Esophagus muscularis mucosa (tissue), 4 donors: Measurements from ENCODE around the gene SHF. TPM values are rescaled to one million over a fixed set of nuclear protein-coding genes. Genes with fewer than 3 reads are reported as not detected.
"Not testable (repeated sequence)": the region's sequence is repeated elsewhere in the genome, so short reads cannot be mapped to it uniquely, and the experiment has no call there.

Experiments used
- DNase-seq: peaks from one replicate; pipeline ENCODE4 v3.0.0-alpha.2; 2017; ENCODE audit errors: extremely low spot score
- H3K27ac ChIP-seq, 4 donors: fragments of 200-600 bp; sonication (generic); replicated peaks in 1 of 4; 1 replicate in 3 of 4; 2 replicates in 1 of 4; pipeline ENCODE4 v1.5.1; 2016 to 2019; ENCODE audit warnings: mild to moderate bottlenecking in 1 of 4
- H3K27me3 ChIP-seq, 4 donors: fragments of 200-600 bp; sonication (generic); one replicate each; pipeline versions ENCODE4 v1.5.1 to v1.6.0; 2016 to 2019
- H3K36me3 ChIP-seq, 4 donors: fragments of 200-600 bp; sonication (generic); one replicate each; pipeline ENCODE4 v1.5.1; 2016 to 2019
- H3K4me1 ChIP-seq, 4 donors: fragments of 200-600 bp; sonication (generic); one replicate each; pipeline ENCODE4 v1.5.1; 2016 to 2019
- H3K4me3 ChIP-seq, 4 donors: fragments of 200-600 bp; sonication (generic); 1 replicate in 2 of 4; 2 replicates in 2 of 4; pipeline ENCODE4 v1.5.1; 2016 to 2019; ENCODE audit warnings: mild to moderate bottlenecking in 4 of 4, moderate library complexity in 1 of 4
- H3K9me3 ChIP-seq, 4 donors: fragments of 200-600 bp; sonication (generic); 1 replicate in 3 of 4; 2 replicates in 1 of 4; pipeline ENCODE4 v1.5.1; 2016 to 2019
- CTCF ChIP-seq, 3 experiments: fragments of 200-600 bp in 2 of 3; fragments of 450-650 bp in 1 of 3; sonication (generic) in 2 of 3; IDR thresholded peaks; one replicate each; pipeline ENCODE4 v1.5.1; 2017 to 2019; ENCODE audit warnings: antibody characterized with exemption in 3 of 3, mild to moderate bottlenecking in 2 of 3, moderate library complexity in 1 of 3
- EP300 ChIP-seq: sonication (generic); formaldehyde crosslinking; IDR thresholded peaks from one replicate; pipeline ENCODE4 v1.6.1; 2017; ENCODE audit warnings: antibody characterized with exemption
- POLR2A ChIP-seq: fragments of 450-650 bp; IDR thresholded peaks from one replicate; pipeline ENCODE4 v1.6.1; 2017; ENCODE audit warnings: antibody characterized with exemption, moderate library complexity, mild to moderate bottlenecking, low read depth
- POLR2AphosphoS5 ChIP-seq, 2 donors: sonication (generic); formaldehyde crosslinking; IDR thresholded peaks; one replicate each; pipeline ENCODE4 v1.6.1; 2017; ENCODE audit warnings: antibody characterized with exemption in 2 of 2
- WGBS: methylation state at CpG from one replicate; pipeline ENCODE4 v1.1.5; 2018; 5-methylcytosine and 5-hydroxymethylcytosine counted together
- intact Hi-C: fragments of 100-400 bp; cut with DNase I; formaldehyde crosslinking; loops from one replicate; pipeline ENCODE4 v1.15.1; 2023
- total RNA-seq, 4 donors: library from RNA; depleted of rRNA; stranded (reverse); fragments of >200 nt; gene quantifications; one replicate each; pipeline versions ENCODE4 v1.1.0 to v1.2.1, GENCODE V29; 2016

Gene SHF
- total RNA-seq, 4 donors from 2014 or later = 4.6 to 15.4 (median 10.2) TPM

DNA sequence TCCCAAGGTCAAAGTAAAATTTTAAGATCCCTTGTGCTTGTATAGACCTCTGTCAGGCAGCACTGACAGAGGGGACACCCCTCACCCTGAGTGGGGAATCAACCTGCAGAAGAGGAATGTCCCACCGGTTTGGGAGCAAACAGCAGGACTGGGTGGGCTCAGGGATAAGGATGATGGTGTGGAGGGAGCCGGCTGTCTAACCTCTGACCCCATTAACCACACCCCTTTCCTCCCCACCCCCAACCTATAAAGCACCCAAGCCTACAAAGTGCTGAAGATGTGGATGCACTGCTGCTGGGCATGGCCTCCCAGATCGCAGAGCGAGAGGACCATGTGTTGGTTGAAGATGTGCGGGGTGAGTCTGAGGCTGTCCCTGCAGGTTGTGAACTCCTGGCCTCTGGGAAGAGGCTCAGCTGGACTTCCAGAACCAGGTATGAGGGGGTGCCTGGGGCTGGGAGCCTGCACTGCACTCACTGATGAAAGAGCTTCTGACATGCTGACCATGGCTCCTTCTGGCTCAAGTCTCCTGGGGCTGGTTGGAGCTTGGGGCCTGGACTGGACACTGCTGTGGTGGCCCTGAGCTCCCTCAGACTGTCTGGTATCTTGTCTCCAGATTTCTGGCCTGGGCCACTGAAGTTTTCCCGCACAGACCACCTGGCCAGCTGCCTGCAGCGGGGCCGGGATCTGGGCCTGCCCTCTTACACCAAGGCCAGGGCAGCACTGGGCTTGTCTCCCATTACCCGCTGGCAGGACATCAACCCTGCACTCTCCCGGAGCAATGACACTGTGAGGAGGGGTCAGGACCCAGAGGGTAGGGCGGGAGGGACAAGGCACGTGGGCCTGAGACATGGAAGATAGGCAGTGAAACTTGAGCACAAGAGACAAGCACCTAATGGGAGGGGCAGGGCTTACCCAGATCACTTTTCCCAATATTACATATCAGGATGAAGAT lies 48.7 kb downstream of the SHF start:
- DNase-seq = no peak
- intact Hi-C loops = no loop called here
- TF ChIP-seq CTCF (IDR thresholded peaks at IDR 0.05) (no peak), EP300 (no peak)
- H3K4me1 ChIP-seq = peaks cover 6 to 11% (median 10%) of the 10 kb centered on the region in 4 donors
- no peak overlapping the region for H3K4me3 ChIP-seq
- H3K36me3 ChIP-seq = no peaks in the 10 kb centered on the region
- 87% methylated on average over 11 of the region's 12 CpGs for WGBS
- H3K9me3 ChIP-seq = no peaks in the 10 kb centered on the region
- H3K27me3 ChIP-seq = peaks cover 0 to 77% (median 16%) of the 10 kb centered on the region in 4 donors
- H3K27ac ChIP-seq = no peak overlapping the region

DNA sequence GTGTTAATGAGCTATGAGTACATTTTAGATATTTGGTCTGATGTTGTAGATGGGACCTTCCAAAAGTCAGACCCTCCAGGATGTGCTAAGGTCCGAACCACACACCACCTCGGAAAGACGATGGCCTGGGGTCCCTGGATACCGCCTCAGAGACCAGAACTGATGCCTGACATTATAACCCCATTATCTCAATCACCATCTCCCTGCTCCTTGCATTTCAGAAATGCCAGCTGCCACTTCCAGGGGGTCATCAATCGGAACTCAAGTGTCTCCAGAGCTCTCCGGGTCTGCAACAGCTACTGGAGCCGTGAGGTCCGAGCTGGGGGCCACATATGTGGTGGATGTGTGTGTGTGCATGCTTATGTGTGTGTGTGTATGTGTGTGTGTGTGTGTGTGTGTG lies 50.1 kb downstream of the SHF start:
- intact Hi-C loops = no loop called here
- DNase-seq = no peak

DNA sequence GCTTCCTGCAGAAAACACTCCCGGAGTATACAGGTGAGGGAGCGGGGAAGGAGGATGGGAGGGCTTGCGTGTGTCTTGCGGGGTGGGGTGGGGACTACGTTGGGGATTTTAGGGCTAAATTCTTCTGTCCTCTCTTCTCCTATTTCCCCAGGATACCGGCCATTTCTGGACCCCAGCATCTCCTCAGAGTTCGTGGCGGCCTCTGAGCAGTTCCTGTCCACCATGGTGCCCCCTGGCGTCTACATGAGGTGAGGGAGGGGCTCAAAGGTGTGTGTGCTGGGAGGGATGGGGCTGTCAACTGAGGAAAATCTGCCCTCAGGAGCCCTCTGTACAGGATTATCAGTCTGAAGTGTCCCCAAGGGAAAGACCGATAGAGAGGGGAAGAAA lies 51.4 kb downstream of the SHF start:
- 23% methylated on average over 8 of the region's 10 CpGs for WGBS
- Histone ChIP-seq H3K36me3 (no peaks in the 10 kb centered on the region), H3K4me3 (no peak overlapping the region), H3K9me3 (no peaks in the 10 kb centered on the region), H3K4me1 (peaks cover 6 to 11% (median 10%) of the 10 kb centered on the region in 4 donors), H3K27ac (no peak overlapping the region), H3K27me3 (peaks cover 0 to 84% (median 22%) of the 10 kb centered on the region in 4 donors)
- intact Hi-C loops = no loop called here
- no peak for DNase-seq
- TF ChIP-seq POLR2AphosphoS5 (IDR thresholded peaks at IDR 0.05) = no peak
- no peak for TF ChIP-seq EP300
- no peak for TF ChIP-seq CTCF (IDR thresholded peaks at IDR 0.05)
- TF ChIP-seq POLR2A = no peak

More for the DNA sequence above, 50.1 kb downstream of the SHF start:
- H3K36me3 ChIP-seq = no peaks in the 10 kb centered on the region
- no peak overlapping the region for H3K27ac ChIP-seq
- peaks cover 0 to 82% (median 22%) of the 10 kb centered on the region in 4 donors for H3K27me3 ChIP-seq
- H3K4me1 ChIP-seq = peaks cover 6 to 11% (median 10%) of the 10 kb centered on the region in 4 donors
- H3K9me3 ChIP-seq = no peaks in the 10 kb centered on the region
- 85% methylated on average over 8 of the region's 8 CpGs for WGBS
- no peak overlapping the region for H3K4me3 ChIP-seq
- TF ChIP-seq POLR2A = no peak
- TF ChIP-seq POLR2AphosphoS5 (IDR thresholded peaks at IDR 0.05) = no peak
- TF ChIP-seq EP300 = no peak
- no peak for TF ChIP-seq CTCF (IDR thresholded peaks at IDR 0.05)

- intact Hi-C loops, H3K9me3 ChIP-seq, H3K27ac ChIP-seq, H3K36me3 ChIP-seq, DNase-seq: not testable (repeated sequence)
- H3K4me1 ChIP-seq = peaks cover 6 to 11% (median 10%) of the 10 kb centered on the region in 4 donors
- peak overlapping the region in 2 of 4 donors; percentile 33 to 46 for H3K4me3 ChIP-seq
- WGBS = no CpG with 5 or more reads among the region's 37 CpGs
- H3K27me3 ChIP-seq = peaks cover 0 to 84% (median 22%) of the 10 kb centered on the region in 4 donors
These were observed 51.9 kb downstream of the SHF start for GRCh38 chr15:45135705-45136377.
